ENCODE data around the gene THG1L. TPM values are rescaled to one million over a fixed set of nuclear protein-coding genes. Genes with fewer than 3 reads are reported as not detected.

The THG1L gene
- total and polyA plus RNA-seq, 3 donors from 2014 or later: 11.9 to 18.1 (median 14.0) TPM

- no peak overlapping the region for H3K4me3 ChIP-seq
- no peak for DNase-seq
- intact Hi-C loops (cut with DNase I; ENCODE audit: low total_unique reads): no loop called here
Measured at GRCh38 chr5:157729858-157730257, 1.4 kb upstream of the THG1L start.

DNA sequence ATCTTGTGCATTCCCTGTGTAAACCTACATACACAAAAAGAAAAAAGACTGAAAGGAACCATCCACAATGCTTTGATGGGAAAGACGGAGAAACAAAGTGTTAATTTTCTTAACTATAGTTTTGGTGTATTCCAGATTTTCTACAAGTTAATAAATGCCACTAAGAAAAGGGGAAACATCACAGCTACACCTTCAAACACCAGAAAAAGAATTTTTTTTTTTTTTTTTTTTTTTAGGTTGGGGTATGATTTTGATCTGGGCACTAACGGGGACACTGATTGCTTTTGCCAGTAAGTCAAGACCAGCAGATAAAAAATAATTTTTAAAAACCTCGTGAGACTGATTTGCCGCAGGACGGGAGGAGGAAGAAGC lies 334 bp upstream of the THG1L start:
- H3K36me3 ChIP-seq (ENCODE audit: low read depth, missing control alignments): no peaks in the 10 kb centered on the region
- H3K9me3 ChIP-seq: no peaks in the 10 kb centered on the region
- no peaks in the 10 kb centered on the region for H3K4me1 ChIP-seq
- TF ChIP-seq POLR2A (IDR thresholded peaks at IDR 0.05): no peak
- TF ChIP-seq, protein P1, sequence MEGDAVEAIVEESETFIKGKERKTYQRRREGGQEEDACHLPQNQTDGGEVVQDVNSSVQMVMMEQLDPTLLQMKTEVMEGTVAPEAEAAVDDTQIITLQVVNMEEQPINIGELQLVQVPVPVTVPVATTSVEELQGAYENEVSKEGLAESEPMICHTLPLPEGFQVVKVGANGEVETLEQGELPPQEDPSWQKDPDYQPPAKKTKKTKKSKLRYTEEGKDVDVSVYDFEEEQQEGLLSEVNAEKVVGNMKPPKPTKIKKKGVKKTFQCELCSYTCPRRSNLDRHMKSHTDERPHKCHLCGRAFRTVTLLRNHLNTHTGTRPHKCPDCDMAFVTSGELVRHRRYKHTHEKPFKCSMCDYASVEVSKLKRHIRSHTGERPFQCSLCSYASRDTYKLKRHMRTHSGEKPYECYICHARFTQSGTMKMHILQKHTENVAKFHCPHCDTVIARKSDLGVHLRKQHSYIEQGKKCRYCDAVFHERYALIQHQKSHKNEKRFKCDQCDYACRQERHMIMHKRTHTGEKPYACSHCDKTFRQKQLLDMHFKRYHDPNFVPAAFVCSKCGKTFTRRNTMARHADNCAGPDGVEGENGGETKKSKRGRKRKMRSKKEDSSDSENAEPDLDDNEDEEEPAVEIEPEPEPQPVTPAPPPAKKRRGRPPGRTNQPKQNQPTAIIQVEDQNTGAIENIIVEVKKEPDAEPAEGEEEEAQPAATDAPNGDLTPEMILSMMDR (IDR thresholded peaks at IDR 0.05): no peak
- intact Hi-C loops (cut with DNase I; ENCODE audit: low total_unique reads): no loop called here
- 13 to 14% methylated on average over 5 of the region's 5 CpGs for WGBS, 2 donors
- H3K27ac ChIP-seq: peak overlapping the region in 1 of 2 donors; percentile 93
- no peak for DNase-seq
- H3K4me3 ChIP-seq: peak overlapping the region; percentile 71 to 72
- no peaks in the 10 kb centered on the region for H3K27me3 ChIP-seq

More at GRCh38 chr5:157729858-157730257, 1.4 kb upstream of the THG1L start:
- Histone ChIP-seq H3K36me3 (ENCODE audit: low read depth, missing control alignments) (no peaks in the 10 kb centered on the region), H3K27me3 (no peaks in the 10 kb centered on the region), H3K27ac (no peak overlapping the region), H3K4me1 (no peaks in the 10 kb centered on the region), H3K9me3 (no peaks in the 10 kb centered on the region)
- TF ChIP-seq POLR2A (IDR thresholded peaks at IDR 0.05): no peak
- TF ChIP-seq, protein P1 (IDR thresholded peaks at IDR 0.05): no peak

DNA sequence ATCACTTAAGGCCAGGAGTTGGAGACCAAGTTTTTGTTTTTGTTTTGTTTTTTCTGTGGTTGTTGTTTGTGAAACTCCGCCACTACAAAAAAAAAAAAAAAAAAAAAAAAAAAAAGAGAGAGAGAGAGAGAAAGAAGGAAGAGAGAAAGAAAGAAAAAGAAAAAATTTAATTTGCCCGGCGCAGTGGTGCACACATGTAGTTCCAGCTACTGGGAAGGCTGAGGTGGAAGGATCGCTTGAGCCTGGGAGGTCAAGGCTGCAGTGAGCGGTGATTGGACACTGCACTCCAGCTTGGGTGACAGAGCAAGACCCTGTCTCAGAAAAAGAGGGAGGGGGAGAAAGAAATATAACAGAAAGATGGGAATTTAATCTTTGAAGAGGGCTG lies 902 bp downstream of the THG1L start:
- H3K27me3 ChIP-seq: no peaks in the 10 kb centered on the region
- no peak for DNase-seq
- no peaks in the 10 kb centered on the region for H3K9me3 ChIP-seq
- TF ChIP-seq POLR2A (IDR thresholded peaks at IDR 0.05): no peak
- TF ChIP-seq, protein P1 (IDR thresholded peaks at IDR 0.05): no peak
- H3K4me3 ChIP-seq: peak overlapping the region; percentile 71 to 72
- H3K4me1 ChIP-seq: no peaks in the 10 kb centered on the region
- intact Hi-C loops (cut with DNase I; ENCODE audit: low total_unique reads): no loop called here
- no peaks in the 10 kb centered on the region for H3K36me3 ChIP-seq (ENCODE audit: low read depth, missing control alignments)
- WGBS, 2 donors: 57 to 73% methylated on average over 5 of the region's 5 CpGs
- H3K27ac ChIP-seq: no peak overlapping the region

GRCh38 chr5:157732596-157733262 lies 1.5 kb downstream of the THG1L start:
- no peak for TF ChIP-seq POLR2A (IDR thresholded peaks at IDR 0.05)
- TF ChIP-seq, protein P1 (IDR thresholded peaks at IDR 0.05): no peak
- Histone ChIP-seq H3K4me1 (no peaks in the 10 kb centered on the region), H3K9me3 (no peaks in the 10 kb centered on the region), H3K27ac (no peak overlapping the region), H3K36me3 (ENCODE audit: low read depth, missing control alignments) (no peaks in the 10 kb centered on the region), H3K27me3 (no peaks in the 10 kb centered on the region), H3K4me3 (no peak overlapping the region)
- intact Hi-C loops (cut with DNase I; ENCODE audit: low total_unique reads): no loop called here
- no peak for DNase-seq
- 73 to 78% methylated on average over 8 of the region's 8 CpGs for WGBS, 2 donors

- Histone ChIP-seq H3K36me3 (ENCODE audit: low read depth, missing control alignments) (no peaks in the 10 kb centered on the region), H3K9me3 (no peaks in the 10 kb centered on the region)
Measured at GRCh38 chr5:157734436-157734835, 3.2 kb downstream of the THG1L start.

More at GRCh38 chr5:157734436-157734835, 3.2 kb downstream of the THG1L start:
- no peaks in the 10 kb centered on the region for H3K4me1 ChIP-seq
- intact Hi-C loops (cut with DNase I; ENCODE audit: low total_unique reads): no loop called here
- TF ChIP-seq POLR2A (IDR thresholded peaks at IDR 0.05): no peak
- TF ChIP-seq, protein P1 (IDR thresholded peaks at IDR 0.05): no peak
- no peak for DNase-seq
- H3K4me3 ChIP-seq: no peak overlapping the region
- 88 to 92% methylated on average over 7 of the region's 7 CpGs for WGBS, 2 donors
- no peak overlapping the region for H3K27ac ChIP-seq
- H3K27me3 ChIP-seq: no peaks in the 10 kb centered on the region

All from testis (tissue), 3 donors.